Measurements from ENCODE around the gene C6orf136.
A peak's percentile ranks its signal among the peaks of the same experiment; 100 is the strongest.

Gene C6orf136

GRCh38 chr6:30679765-30680535 lies 33.0 kb downstream of the C6orf136 start:
- DNase-seq (ENCODE audit: low spot score): no peak
- TF ChIP-seq, protein P1, sequence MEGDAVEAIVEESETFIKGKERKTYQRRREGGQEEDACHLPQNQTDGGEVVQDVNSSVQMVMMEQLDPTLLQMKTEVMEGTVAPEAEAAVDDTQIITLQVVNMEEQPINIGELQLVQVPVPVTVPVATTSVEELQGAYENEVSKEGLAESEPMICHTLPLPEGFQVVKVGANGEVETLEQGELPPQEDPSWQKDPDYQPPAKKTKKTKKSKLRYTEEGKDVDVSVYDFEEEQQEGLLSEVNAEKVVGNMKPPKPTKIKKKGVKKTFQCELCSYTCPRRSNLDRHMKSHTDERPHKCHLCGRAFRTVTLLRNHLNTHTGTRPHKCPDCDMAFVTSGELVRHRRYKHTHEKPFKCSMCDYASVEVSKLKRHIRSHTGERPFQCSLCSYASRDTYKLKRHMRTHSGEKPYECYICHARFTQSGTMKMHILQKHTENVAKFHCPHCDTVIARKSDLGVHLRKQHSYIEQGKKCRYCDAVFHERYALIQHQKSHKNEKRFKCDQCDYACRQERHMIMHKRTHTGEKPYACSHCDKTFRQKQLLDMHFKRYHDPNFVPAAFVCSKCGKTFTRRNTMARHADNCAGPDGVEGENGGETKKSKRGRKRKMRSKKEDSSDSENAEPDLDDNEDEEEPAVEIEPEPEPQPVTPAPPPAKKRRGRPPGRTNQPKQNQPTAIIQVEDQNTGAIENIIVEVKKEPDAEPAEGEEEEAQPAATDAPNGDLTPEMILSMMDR (IDR thresholded peaks at IDR 0.05): no peak
- H3K4me3 ChIP-seq: peak overlapping the region; percentile 91
- peak overlapping the region; percentile 76 to 95 for H3K27ac ChIP-seq

DNA sequence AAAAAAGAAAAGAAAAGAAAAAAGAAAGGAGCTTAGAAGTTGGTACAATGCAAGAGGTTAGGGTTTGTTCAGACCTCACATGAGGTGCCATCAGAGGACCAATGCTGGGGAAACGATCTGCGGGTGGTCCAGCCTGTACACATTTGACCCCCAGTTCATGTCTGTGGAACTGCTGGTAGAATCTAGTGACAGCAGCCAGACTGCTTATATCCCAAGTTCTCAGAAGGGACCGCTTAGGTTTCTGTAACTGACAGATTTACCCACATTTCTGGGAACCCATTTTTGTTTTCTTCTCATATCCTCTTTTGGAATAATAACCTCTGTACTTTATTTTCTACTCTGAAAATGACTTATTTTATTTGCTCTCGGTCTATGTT lies 34.8 kb downstream of the C6orf136 start:
- peak overlapping the region; percentile 95 to 100 for H3K27ac ChIP-seq
- TF ChIP-seq, protein P1 (IDR thresholded peaks at IDR 0.05): no peak
- peak overlapping the region; percentile 91 for H3K4me3 ChIP-seq
- no peak for DNase-seq (ENCODE audit: low spot score)

DNA sequence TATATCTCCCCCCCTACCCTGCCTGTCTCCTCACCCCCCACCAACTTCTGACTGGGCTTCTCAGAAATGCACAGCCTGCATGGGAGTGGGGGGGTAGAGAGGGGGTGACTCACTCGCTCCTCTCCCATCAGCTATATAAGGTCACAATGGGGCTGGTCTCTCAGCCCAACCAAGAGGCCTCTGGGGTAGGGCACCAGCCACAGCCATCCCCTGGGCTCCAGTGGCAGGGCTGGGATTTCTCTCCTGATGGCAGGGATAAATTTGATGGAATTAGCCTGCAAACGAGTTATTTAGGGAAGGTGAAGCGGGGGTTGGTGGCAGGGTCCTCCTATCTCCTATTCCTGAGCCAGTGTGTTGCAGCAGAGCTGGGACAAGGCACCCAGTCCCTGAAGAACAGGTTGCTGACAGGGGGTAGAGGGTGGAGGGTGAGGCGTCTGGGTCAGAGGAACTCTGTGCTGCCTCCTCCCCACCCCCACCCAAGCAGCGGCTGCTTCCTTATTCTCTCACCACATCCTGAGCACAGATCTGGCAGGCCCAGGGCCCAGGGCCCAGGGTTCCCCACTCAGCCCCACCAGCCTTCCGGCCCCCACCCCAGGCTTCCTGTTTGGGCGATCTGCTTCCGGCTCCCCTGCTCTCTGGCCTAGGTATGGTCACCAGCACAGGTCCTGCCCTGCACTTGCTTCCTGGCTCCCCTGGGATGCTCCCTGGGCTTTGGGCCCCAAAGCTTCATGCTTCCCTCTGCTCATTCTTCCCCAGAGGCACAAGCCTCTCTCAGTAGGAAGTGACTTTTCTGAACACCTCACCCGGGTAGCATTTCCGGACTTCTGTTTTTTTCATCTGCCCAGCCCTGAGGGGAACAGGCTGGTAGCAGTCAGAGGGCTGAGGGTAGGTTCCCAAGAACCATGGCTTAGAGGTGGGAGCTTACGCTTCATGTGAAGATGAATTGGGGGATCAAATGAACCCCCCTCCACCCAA lies 35.5 kb downstream of the C6orf136 start:
- TF ChIP-seq, protein P1 (IDR thresholded peaks at IDR 0.05): no peak
- peak; percentile 93 for DNase-seq (ENCODE audit: low spot score)
- H3K4me3 ChIP-seq: peak overlapping the region; percentile 91
- H3K27ac ChIP-seq: peak overlapping the region; percentile 95 to 100

GRCh38 chr6:30683183-30683979 lies 36.4 kb downstream of the C6orf136 start:
- TF ChIP-seq, protein P1 (IDR thresholded peaks at IDR 0.05): no peak
- no peak for DNase-seq (ENCODE audit: low spot score)
- peak overlapping the region; percentile 91 for H3K4me3 ChIP-seq
- peak overlapping the region; percentile 95 to 100 for H3K27ac ChIP-seq

- peak overlapping the region; percentile 95 to 100 for H3K27ac ChIP-seq
- TF ChIP-seq, protein P1 (IDR thresholded peaks at IDR 0.05): no peak
- H3K4me3 ChIP-seq: peak overlapping the region; percentile 91
- DNase-seq (ENCODE audit: low spot score): no peak
Observed at GRCh38 chr6:30683980-30684338, 37.0 kb downstream of the C6orf136 start.

- DNase-seq (ENCODE audit: low spot score): no peak
- peak overlapping the region; percentile 91 for H3K4me3 ChIP-seq
- peak overlapping the region; percentile 95 to 100 for H3K27ac ChIP-seq
- TF ChIP-seq, protein P1 (IDR thresholded peaks at IDR 0.05): no peak
Observed at GRCh38 chr6:30684386-30685156, 37.6 kb downstream of the C6orf136 start.
